Measurements from ENCODE around the gene FOXL3.

FOXL3 gene

GRCh38 chr7:273327-273726 is 16.6 kb upstream of the FOXL3 start:
- no peak for TF ChIP-seq CTCF (IDR thresholded peaks at IDR 0.05; ENCODE audit: low read depth, low read length, missing control alignments)
- DNase-seq (ENCODE audit: low read depth), result no peak
- in situ Hi-C loops (cut with HindIII; ENCODE audit: low sequenced_read_pairs), result no loop called here
- no peak overlapping the region for H3K4me3 ChIP-seq (ENCODE audit: low read depth, low read length)

- no peak overlapping the region for H3K4me3 ChIP-seq (ENCODE audit: low read depth, low read length)
- in situ Hi-C loops (cut with HindIII; ENCODE audit: low sequenced_read_pairs), result no loop called here
- TF ChIP-seq CTCF (IDR thresholded peaks at IDR 0.05; ENCODE audit: low read depth, low read length, missing control alignments), result no peak
- no peak for DNase-seq (ENCODE audit: low read depth)
These were observed 15.7 kb upstream of the FOXL3 start for GRCh38 chr7:274266-274665.

- in situ Hi-C loops (cut with HindIII; ENCODE audit: low sequenced_read_pairs), result no loop called here
- no peak for DNase-seq (ENCODE audit: low read depth)
- no peak for TF ChIP-seq CTCF (IDR thresholded peaks at IDR 0.05; ENCODE audit: low read depth, low read length, missing control alignments)
These were observed 13.6 kb upstream of the FOXL3 start for GRCh38 chr7:276230-276835.

GRCh38 chr7:277228-277627 is 12.7 kb upstream of the FOXL3 start:
- in situ Hi-C loops (cut with HindIII; ENCODE audit: low sequenced_read_pairs), result no loop called here
- no peak for TF ChIP-seq CTCF (IDR thresholded peaks at IDR 0.05; ENCODE audit: low read depth, low read length, missing control alignments)
- no peak overlapping the region for H3K4me3 ChIP-seq (ENCODE audit: low read depth, low read length)
- DNase-seq (ENCODE audit: low read depth), result no peak

More at GRCh38 chr7:276230-276835, 13.6 kb upstream of the FOXL3 start:
- no peak overlapping the region for H3K4me3 ChIP-seq (ENCODE audit: low read depth, low read length)

- H3K4me3 ChIP-seq (ENCODE audit: low read depth, low read length), result no peak overlapping the region
- no peak for TF ChIP-seq CTCF (IDR thresholded peaks at IDR 0.05; ENCODE audit: low read depth, low read length, missing control alignments)
- DNase-seq (ENCODE audit: low read depth), result no peak
- in situ Hi-C loops (cut with HindIII; ENCODE audit: low sequenced_read_pairs), result no loop called here
These were observed 11.9 kb upstream of the FOXL3 start for GRCh38 chr7:278081-278480.

- no peak for TF ChIP-seq CTCF (IDR thresholded peaks at IDR 0.05; ENCODE audit: low read depth, low read length, missing control alignments)
- DNase-seq (ENCODE audit: low read depth), result no peak
These were observed 10.1 kb upstream of the FOXL3 start for GRCh38 chr7:279821-280220.

More at GRCh38 chr7:279821-280220, 10.1 kb upstream of the FOXL3 start:
- in situ Hi-C loops (cut with HindIII; ENCODE audit: low sequenced_read_pairs), result no loop called here
- no peak overlapping the region for H3K4me3 ChIP-seq (ENCODE audit: low read depth, low read length)
